Liver (tissue), 3 donors: ENCODE data around the gene PPP2R2C.

Experiments used
- ATF3 ChIP-seq: IDR thresholded peaks from 2 replicates; pipeline ENCODE4 v1.6.1; 2016; ENCODE audit warnings: antibody characterized with exemption
- CTCF ChIP-seq: fragments of 150-350 bp; IDR thresholded peaks from 2 replicates; pipeline ENCODE4 v1.5.1; 2017; ENCODE audit warnings: improper control_type of control experiment, low read depth, low read length; ENCODE audit not compliant: missing input control
- JUND ChIP-seq, 2 donors: IDR thresholded peaks; 2 replicates each; pipeline ENCODE4 v1.6.1; 2016; ENCODE audit warnings: antibody characterized with exemption in 2 of 2
- MAX ChIP-seq: IDR thresholded peaks from 2 replicates; pipeline ENCODE4 v1.6.1; 2016; ENCODE audit warnings: antibody characterized with exemption
- NR2F2 ChIP-seq: IDR thresholded peaks from 2 replicates; pipeline ENCODE4 v1.6.1; 2016; ENCODE audit warnings: antibody characterized with exemption
- RAD21 ChIP-seq, 2 donors: IDR thresholded peaks; 2 replicates each; pipeline ENCODE4 v1.6.1; 2016; ENCODE audit warnings: antibody characterized with exemption in 2 of 2, mild to moderate bottlenecking in 2 of 2
- REST ChIP-seq: IDR thresholded peaks from 2 replicates; pipeline ENCODE4 v1.6.1; 2016; ENCODE audit warnings: antibody characterized with exemption, mild to moderate bottlenecking
- TAF1 ChIP-seq: conservative IDR thresholded peaks from 2 replicates; pipeline ENCODE4 v1.6.1; 2016; ENCODE audit warnings: antibody characterized with exemption, mild to moderate bottlenecking
- YY1 ChIP-seq: IDR thresholded peaks from 2 replicates; pipeline ENCODE4 v1.6.1; 2016; ENCODE audit warnings: antibody characterized with exemption, mild to moderate bottlenecking
- donor health status: healthy.
- donor health status: healthy.

- no peak for TF ChIP-seq YY1
- no peak for TF ChIP-seq TAF1
- no peak for TF ChIP-seq CTCF
- TF ChIP-seq MAX = no peak
- no peak for TF ChIP-seq REST
- TF ChIP-seq NR2F2 = no peak
- TF ChIP-seq ATF3 = no peak
- no peak for TF ChIP-seq RAD21 (IDR thresholded peaks at IDR 0.05)
- TF ChIP-seq JUND (IDR thresholded peaks at IDR 0.05) = no peak
These were observed 70.6 kb downstream of the PPP2R2C start for GRCh38 chr4:6401797-6402196.
